OCI-LY1 (cell line): Measurements from ENCODE around the gene PDE6C.

ENCODE experiments used
- H2AFZ ChIP-seq: fragments of 200-600 bp; sonication (generic), shearing (Covaris generic); 2 replicates; pipeline ENCODE4 v1.6.0; 2014; ENCODE audit warnings: antibody characterized with exemption, mild to moderate bottlenecking, low read length
- H3F3A ChIP-seq: fragments of 200-600 bp; sonication (generic), shearing (Covaris generic); 2 replicates; pipeline ENCODE4 v1.6.0; 2014; ENCODE audit warnings: mild to moderate bottlenecking, antibody characterized with exemption, low read length, moderate library complexity; ENCODE audit not compliant: insufficient read depth
- H3K27ac ChIP-seq: fragments of 200-600 bp; sonication (generic); 2 replicates; pipeline ENCODE4 v1.5.1; 2014; ENCODE audit warnings: low read length, mixed run types, mild to moderate bottlenecking, low read depth; ENCODE audit not compliant: poor library complexity, severe bottlenecking
- H3K27me3 ChIP-seq: fragments of 200-600 bp; sonication (generic); 2 replicates; pipeline ENCODE4 v1.6.0; 2014; ENCODE audit warnings: antibody characterized with exemption, mild to moderate bottlenecking, low read length, moderate library complexity; ENCODE audit not compliant: insufficient read depth
- H3K36me3 ChIP-seq: fragments of 200-600 bp; sonication (generic); 2 replicates; pipeline ENCODE4 v1.6.1; 2014; ENCODE audit warnings: mild to moderate bottlenecking, antibody characterized with exemption, low read length, moderate library complexity, mixed read lengths; ENCODE audit not compliant: insufficient read depth
- H3K4me1 ChIP-seq: fragments of 200-600 bp; sonication (generic); 2 replicates; pipeline ENCODE4 v1.5.1; 2014; ENCODE audit warnings: mild to moderate bottlenecking, low read length, moderate library complexity; ENCODE audit not compliant: insufficient read depth, severe bottlenecking
- H3K4me2 ChIP-seq: fragments of 200-600 bp; sonication (generic), shearing (Covaris generic); 2 replicates; pipeline ENCODE4 v1.6.1; 2014; ENCODE audit warnings: low read length
- H3K4me3 ChIP-seq: fragments of 200-600 bp; sonication (generic); 2 replicates; pipeline ENCODE4 v1.5.1; 2014; ENCODE audit warnings: low read length, low read depth, mild to moderate bottlenecking, mixed read lengths; ENCODE audit not compliant: poor library complexity, severe bottlenecking
- H3K79me2 ChIP-seq: fragments of 200-600 bp; shearing (Covaris generic); 2 replicates; pipeline ENCODE4 v1.6.1; 2016; ENCODE audit warnings: mixed run types, low read length, mixed read lengths; ENCODE audit not compliant: insufficient read depth
- H3K9ac ChIP-seq: fragments of 200-600 bp; sonication (generic), shearing (Covaris generic); 2 replicates; pipeline ENCODE4 v1.6.1; 2014; ENCODE audit warnings: mild to moderate bottlenecking, low read length, mixed read lengths
- H3K9me2 ChIP-seq: fragments of 200-600 bp; sonication (generic), shearing (Covaris generic); 2 replicates; pipeline ENCODE4 v1.6.1; 2014; ENCODE audit warnings: low read depth, mild to moderate bottlenecking, low read length, mixed read lengths
- H3K9me3 ChIP-seq: fragments of 200-600 bp; shearing (Covaris generic); 2 replicates; pipeline ENCODE4 v1.6.1; 2014; ENCODE audit warnings: low read length, mixed read lengths
- H4K20me1 ChIP-seq: fragments of 200-600 bp; sonication (generic), shearing (Covaris generic); 2 replicates; pipeline ENCODE4 v1.6.0; 2016; ENCODE audit warnings: mild to moderate bottlenecking, low read length; ENCODE audit not compliant: insufficient read depth
- CTCF ChIP-seq: fragments of 200-600 bp; sonication (generic), shearing (Covaris generic); IDR thresholded peaks from 2 replicates; pipeline ENCODE4 v1.5.1; 2017; ENCODE audit warnings: mild to moderate bottlenecking, antibody characterized with exemption, low read length, moderate library complexity, mixed read lengths
- EZH2 ChIP-seq: fragments of 200-600 bp; sonication (generic), shearing (Covaris generic); IDR thresholded peaks from 2 replicates; pipeline ENCODE4 v1.8.0; 2017; ENCODE audit warnings: borderline replicate concordance, mixed run types, mild to moderate bottlenecking, antibody characterized with exemption, low read length, moderate library complexity, mixed read lengths

The PDE6C gene

GRCh38 chr10:93710333-93710909 is 98.1 kb downstream of the PDE6C start:
- Histone ChIP-seq H3K9ac (no peak overlapping the region), H3K4me3 (no peak overlapping the region), H3K9me3 (no peaks in the 10 kb centered on the region), H3K36me3 (no peaks in the 10 kb centered on the region), H3K27ac (no peak overlapping the region), H3K27me3 (no peaks in the 10 kb centered on the region), H3K79me2 (no peaks in the 10 kb centered on the region), H3K4me2 (no peak overlapping the region), H3K9me2 (no peaks in the 10 kb centered on the region), H3K4me1 (no peaks in the 10 kb centered on the region), H4K20me1 (no peaks in the 10 kb centered on the region), H3F3A (no peaks in the 10 kb centered on the region), H2AFZ (no peak overlapping the region)
- no peak for TF ChIP-seq EZH2
- TF ChIP-seq CTCF, result no peak

- Histone ChIP-seq H3K79me2 (no peaks in the 10 kb centered on the region), H3K4me1 (no peaks in the 10 kb centered on the region), H3K27me3 (no peaks in the 10 kb centered on the region), H4K20me1 (no peaks in the 10 kb centered on the region), H3K9me2 (no peaks in the 10 kb centered on the region), H3K4me3 (no peak overlapping the region), H3K36me3 (no peaks in the 10 kb centered on the region), H3K4me2 (no peak overlapping the region), H3K9me3 (no peaks in the 10 kb centered on the region), H3K9ac (no peak overlapping the region), H2AFZ (no peak overlapping the region), H3F3A (no peaks in the 10 kb centered on the region), H3K27ac (no peak overlapping the region)
- TF ChIP-seq CTCF (no peak), EZH2 (no peak)
Measured at GRCh38 chr10:93711891-93712290, 99.6 kb downstream of the PDE6C start.

- Histone ChIP-seq H2AFZ (no peak overlapping the region), H3K27me3 (no peaks in the 10 kb centered on the region), H3F3A (no peaks in the 10 kb centered on the region), H3K36me3 (no peaks in the 10 kb centered on the region), H3K4me2 (no peak overlapping the region), H3K4me3 (no peak overlapping the region), H4K20me1 (no peaks in the 10 kb centered on the region), H3K27ac (no peak overlapping the region), H3K9me3 (no peaks in the 10 kb centered on the region), H3K9ac (no peak overlapping the region), H3K9me2 (no peaks in the 10 kb centered on the region), H3K4me1 (no peaks in the 10 kb centered on the region), H3K79me2 (no peaks in the 10 kb centered on the region)
- TF ChIP-seq EZH2, result no peak
- no peak for TF ChIP-seq CTCF
Measured at GRCh38 chr10:93712593-93712992, 100.3 kb downstream of the PDE6C start.
